GM19467 (cell line): ENCODE measurements around the gene GPSM3.
"Not testable (repeated sequence)": the region's sequence is repeated elsewhere in the genome, so short reads cannot be mapped to it uniquely, and the experiment has no call there.

Source experiments
- ATAC-seq: cut with Tn5 transposase; IDR thresholded peaks from one replicate; pipeline ENCODE4 v1.9.1; 2021; ENCODE audit warnings: mild to moderate bottlenecking, moderate library complexity; ENCODE audit not compliant: unreplicated experiment

GPSM3 gene

GRCh38 chr6:32203426-32204267, 11.2 kb upstream of the GPSM3 start:
- ATAC-seq = no peak

GRCh38 chr6:32202186-32202585, 9.7 kb upstream of the GPSM3 start:
- ATAC-seq = no peak

GRCh38 chr6:32200711-32201475, 8.4 kb upstream of the GPSM3 start:
- ATAC-seq = no peak

- no peak for ATAC-seq
Measured at GRCh38 chr6:32198866-32199265, 6.4 kb upstream of the GPSM3 start.

GRCh38 chr6:32198345-32198696, 5.9 kb upstream of the GPSM3 start:
- ATAC-seq = no peak

GRCh38 chr6:32196682-32197616, 4.5 kb upstream of the GPSM3 start:
- no peak for ATAC-seq

- ATAC-seq = peak; percentile 80
Measured at GRCh38 chr6:32195902-32196681, 3.6 kb upstream of the GPSM3 start.

GRCh38 chr6:32195652-32195901, 3.1 kb upstream of the GPSM3 start:
- ATAC-seq = peak; percentile 65

- no peak for ATAC-seq
Measured at GRCh38 chr6:32194825-32195651, 2.6 kb upstream of the GPSM3 start.

- ATAC-seq = no peak
Measured at GRCh38 chr6:32194388-32194787, 1.9 kb upstream of the GPSM3 start.

GRCh38 chr6:32193096-32193495, 653 bp upstream of the GPSM3 start:
- ATAC-seq = not testable (repeated sequence)

GRCh38 chr6:32191696-32192607, 491 bp downstream of the GPSM3 start:
- ATAC-seq = no peak

- no peak for ATAC-seq
Measured at GRCh38 chr6:32190911-32191677, 1.3 kb downstream of the GPSM3 start.

- peak; percentile 48 for ATAC-seq
Measured at GRCh38 chr6:32190054-32190851, 2.2 kb downstream of the GPSM3 start, which contains the start of gene PBX2. Gene PBX2 (minus strand): TSS chr6:32190202. CDS start chr6:32189915, 287 bp downstream.

- no peak for ATAC-seq
Measured at GRCh38 chr6:32189742-32190053, 2.7 kb downstream of the GPSM3 start.

- no peak for ATAC-seq
Measured at GRCh38 chr6:32189069-32189741, 3.2 kb downstream of the GPSM3 start.
